PFSK-1 (cell line): ENCODE data around the gene CCDC110.

Source experiments
- FOXP2 ChIP-seq: optimal IDR thresholded peaks from 2 replicates; pipeline ENCODE3; 2011; ENCODE audit warnings: borderline replicate concordance, control low read depth, inconsistent platforms; ENCODE audit not compliant: insufficient read depth; ENCODE audit errors: extremely low read length, extremely low read depth
- POLR2AphosphoS5 ChIP-seq: IDR thresholded peaks from 2 replicates; pipeline ENCODE4 v1.6.1; 2012; ENCODE audit warnings: low read depth, mild to moderate bottlenecking, control low read depth, low read length, moderate library complexity
- REST ChIP-seq, 2 experiments: IDR thresholded peaks; 2 replicates each; pipeline versions ENCODE4 v1.6.1 to v1.8.0; 2011 to 2012; ENCODE audit warnings: low read depth in 2 of 2, low read length in 2 of 2, control low read depth in 1 of 2, inconsistent platforms in 1 of 2, mild to moderate bottlenecking in 1 of 2, moderate library complexity in 1 of 2; ENCODE audit not compliant: insufficient read depth in 1 of 2
- TAF1 ChIP-seq: IDR thresholded peaks from 2 replicates; pipeline ENCODE4 v1.6.1; 2012; ENCODE audit warnings: low read length, control low read depth, borderline replicate concordance; ENCODE audit not compliant: insufficient read depth

GRCh38 chr4:185479507-185479971, 8.0 kb upstream of the CCDC110 start:
- TF ChIP-seq FOXP2 (no peak), TAF1 (no peak), POLR2AphosphoS5 (no peak), REST (IDR thresholded peaks at IDR 0.05; ENCODE audit: insufficient read depth in 1 of 2, low read depth in 2 of 2, low read length in 2 of 2) (no peak)
